GM18909 (cell line): ENCODE data around the gene MND1.

Experiments
- ATAC-seq: cut with Tn5 transposase; IDR thresholded peaks from one replicate; pipeline ENCODE4 v1.9.1; 2021; ENCODE audit warnings: mild to moderate bottlenecking; ENCODE audit not compliant: unreplicated experiment, poor library complexity

The MND1 gene, protein sequence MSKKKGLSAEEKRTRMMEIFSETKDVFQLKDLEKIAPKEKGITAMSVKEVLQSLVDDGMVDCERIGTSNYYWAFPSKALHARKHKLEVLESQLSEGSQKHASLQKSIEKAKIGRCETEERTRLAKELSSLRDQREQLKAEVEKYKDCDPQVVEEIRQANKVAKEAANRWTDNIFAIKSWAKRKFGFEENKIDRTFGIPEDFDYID

DNA sequence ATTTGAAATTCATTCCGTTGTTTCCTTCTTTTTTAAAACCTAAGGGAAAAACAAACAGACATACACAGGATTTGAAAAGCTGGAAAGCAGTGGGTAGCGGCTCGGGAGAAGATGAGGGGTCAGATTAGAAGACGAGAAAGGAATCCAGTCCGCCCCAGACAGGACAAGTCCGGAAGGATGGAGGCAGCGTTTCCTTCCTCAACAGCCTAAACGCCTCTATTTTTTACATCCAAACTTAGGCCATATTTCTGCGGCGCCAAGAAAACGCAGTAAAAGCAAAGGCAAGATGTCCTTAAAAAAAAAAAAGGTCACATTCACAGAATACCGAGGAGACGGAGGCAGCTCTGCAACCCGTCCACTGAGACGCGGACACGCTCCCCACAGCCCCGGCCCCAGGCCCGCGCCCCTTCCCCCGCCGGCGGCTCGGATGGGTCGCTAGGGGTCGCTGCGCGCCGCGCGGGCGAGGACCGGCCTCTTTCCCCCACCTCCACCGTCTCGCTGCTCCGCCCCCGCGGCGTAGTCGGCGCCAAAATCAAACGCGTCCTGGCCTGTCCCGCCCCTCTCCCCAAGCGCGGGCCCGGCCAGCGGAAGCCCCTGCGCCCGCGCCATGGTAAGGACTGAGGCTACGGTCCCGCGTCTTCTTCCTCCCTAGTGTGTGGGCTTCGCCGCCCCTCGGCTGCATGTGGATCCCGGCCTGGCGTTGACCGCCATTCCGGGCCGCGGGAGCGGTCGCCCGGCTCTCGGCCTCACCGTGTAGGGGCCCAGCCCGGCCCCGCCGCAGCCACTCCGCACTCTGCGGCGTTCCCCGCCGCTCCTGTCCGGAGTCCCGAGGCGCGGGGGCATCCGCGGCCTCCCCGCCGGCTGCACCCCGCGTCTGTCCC, at the start of gene MND1:
TSS of gene MND1 (plus strand) at position 558 of the 881 bp plus-strand sequence. CDS start at position 608, 50 bp downstream.
- ATAC-seq: peak; percentile 81

DNA sequence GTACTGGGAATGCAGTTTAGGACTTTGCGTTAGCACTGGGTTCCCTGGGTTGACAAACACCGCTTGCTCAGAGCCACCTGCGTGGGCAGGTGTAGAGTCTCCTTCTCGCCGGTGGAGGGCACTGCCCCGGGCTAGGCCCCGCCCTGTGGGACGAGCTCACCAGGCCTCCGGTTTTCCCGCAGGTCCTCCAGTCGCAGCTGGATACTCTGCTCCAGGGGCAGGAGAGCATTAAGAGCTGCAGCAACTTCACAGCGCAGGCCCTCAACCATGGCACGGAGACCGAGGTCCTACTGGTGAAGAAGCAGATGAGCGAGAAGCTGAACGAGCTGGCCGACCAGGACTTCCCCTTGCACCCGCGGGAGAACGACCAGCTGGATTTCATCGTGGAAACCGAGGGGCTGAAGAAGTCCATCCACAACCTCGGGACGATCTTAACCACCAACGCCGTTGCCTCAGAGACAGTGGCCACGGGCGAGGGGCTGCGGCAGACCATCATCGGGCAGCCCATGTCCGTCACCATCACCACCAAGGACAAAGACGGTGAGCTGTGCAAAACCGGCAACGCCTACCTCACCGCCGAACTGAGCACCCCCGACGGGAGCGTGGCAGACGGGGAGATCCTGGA, 49.2 kb upstream of the MND1 start:
- ATAC-seq: no peak

DNA sequence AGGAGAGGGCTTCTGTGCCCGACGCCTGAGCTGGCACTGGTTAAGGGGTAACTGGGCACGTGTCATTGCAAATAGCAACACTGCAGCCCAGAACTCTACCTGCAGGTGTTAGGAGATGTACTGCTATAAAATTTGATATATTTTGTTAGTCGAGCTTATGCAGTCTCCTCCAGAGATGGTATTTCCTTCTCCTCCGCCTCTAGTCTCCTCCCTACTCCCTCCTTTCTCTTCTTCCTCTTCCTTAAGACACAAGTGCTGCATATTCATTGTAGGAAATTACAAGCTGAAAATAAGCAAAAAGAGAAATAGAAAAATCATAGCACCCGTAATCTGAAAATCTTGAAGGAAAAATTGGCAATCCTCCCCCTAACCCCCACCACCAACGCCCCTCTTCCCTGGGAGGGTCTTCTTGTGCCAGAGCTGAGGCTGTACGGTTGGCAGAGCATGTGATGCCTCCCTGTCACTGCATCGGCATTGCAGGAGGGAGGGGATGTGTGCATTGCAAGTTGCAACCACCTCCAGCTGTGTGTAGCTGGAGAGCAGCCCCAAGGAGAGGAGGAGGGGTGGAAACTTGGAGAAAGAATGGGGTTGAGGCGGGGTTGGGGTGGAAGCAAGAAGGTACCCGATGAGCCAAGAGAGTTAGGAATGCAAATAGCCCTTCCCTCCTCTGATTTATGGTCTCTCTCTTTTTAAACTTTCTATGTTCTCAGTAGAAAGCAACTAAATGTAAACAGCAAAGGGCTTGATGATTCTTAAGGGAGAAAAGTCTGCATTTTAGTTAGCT, 48.3 kb upstream of the MND1 start:
- ATAC-seq: no peak

DNA sequence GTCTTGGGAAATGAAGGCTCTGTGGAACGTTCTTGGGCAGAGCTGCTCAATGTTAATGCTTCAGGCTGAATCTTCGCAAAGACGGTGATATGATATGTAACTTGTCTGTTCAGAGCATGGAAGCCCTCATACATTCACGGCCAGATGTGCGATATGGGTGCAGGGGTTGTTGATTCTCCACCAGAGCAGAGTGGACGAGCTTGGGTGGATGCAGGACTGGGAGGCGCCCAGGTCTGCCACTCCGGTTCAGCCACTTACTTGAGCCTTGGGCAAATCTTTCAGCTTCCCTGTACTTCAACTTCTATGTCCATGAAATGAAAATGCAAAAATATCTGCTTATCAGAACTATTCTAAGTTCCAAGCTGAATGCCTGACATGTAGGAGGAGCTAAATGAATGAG, 47.4 kb upstream of the MND1 start:
- no peak for ATAC-seq

DNA sequence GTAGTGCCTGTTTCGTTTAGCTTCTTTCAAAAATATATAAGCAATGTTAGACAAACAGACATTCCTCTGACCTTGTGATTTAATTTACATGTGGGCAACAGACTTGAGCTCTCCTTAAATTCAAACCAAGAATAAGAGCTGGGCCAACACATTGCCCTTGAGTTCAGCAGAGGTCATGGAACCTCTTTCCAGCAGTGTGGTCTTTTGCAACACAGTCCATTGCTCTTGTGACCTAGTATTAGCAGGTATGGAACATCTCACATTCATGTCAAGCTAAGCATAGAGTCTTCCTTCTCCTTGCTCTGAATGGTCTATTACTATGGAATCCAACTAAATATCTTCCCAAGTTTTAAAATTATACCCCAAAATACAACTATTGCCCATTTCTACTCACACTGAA, 33.7 kb upstream of the MND1 start:
- no peak for ATAC-seq

DNA sequence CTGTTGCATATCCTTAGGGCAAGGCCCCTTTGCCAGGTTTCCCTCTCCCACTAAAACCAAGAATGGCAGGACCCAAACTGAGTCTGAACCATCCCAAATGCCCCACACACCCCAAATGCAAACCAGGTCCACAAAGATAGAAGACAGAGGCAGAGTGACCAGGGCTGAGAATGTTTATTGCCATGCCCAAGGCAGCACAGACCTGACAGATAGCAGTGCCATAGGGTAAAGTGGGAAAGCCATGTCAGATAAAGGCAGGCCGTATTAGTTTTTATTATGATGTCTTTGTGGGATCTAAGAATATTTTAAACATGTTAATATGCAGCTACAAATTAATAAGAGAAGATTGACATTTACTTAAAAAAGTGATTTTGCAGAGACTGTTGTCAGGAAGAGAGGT, 29.6 kb upstream of the MND1 start:
- ATAC-seq: no peak

DNA sequence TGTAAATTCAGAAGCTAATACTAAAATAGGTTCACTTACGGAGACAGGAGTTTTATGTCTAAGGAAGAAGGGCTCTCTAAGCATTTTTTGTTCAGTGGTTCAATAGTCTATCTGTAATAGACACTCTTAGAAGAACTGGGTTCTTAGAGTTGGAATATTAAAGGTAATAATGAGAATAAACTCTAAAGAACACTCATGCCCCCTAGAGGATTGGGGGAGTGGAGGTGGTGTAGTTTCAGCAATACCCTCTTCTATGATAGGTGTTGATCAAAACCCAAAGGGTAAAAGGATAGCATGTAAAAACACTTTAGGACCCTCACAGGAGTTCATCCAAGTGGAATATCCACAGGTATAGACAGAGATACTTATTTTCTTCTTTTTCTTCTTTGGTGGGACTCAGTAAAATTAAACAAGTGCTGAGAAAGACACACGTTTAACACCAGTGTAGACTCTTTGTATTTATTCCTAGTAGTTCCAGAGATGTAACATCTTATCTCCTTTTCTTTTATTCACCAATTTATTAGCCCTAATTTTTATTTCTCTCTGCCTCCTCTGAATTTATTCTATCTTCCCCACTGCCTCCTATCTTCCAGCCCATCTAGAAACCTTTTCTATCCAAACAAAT, 25.7 kb upstream of the MND1 start:
- no peak for ATAC-seq

DNA sequence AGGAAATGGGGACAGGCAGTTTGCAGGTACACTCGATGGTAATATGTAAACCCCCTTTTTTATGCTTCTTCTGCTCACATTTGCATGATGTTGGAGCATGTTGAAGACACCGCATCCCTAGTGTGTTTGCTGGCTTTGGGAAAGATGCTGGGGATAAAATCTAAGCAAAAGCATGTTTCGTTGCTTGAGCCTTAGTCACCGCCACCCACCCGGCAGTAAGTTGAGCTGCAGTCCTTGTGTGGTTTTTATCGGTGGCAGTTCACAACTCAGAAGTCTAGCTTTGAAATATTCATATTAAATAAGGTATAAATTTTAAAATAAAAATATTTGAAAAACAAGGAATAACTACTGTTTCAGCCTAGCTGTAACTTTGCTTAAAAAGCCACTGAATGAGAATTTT, 21.7 kb upstream of the MND1 start:
- no peak for ATAC-seq

DNA sequence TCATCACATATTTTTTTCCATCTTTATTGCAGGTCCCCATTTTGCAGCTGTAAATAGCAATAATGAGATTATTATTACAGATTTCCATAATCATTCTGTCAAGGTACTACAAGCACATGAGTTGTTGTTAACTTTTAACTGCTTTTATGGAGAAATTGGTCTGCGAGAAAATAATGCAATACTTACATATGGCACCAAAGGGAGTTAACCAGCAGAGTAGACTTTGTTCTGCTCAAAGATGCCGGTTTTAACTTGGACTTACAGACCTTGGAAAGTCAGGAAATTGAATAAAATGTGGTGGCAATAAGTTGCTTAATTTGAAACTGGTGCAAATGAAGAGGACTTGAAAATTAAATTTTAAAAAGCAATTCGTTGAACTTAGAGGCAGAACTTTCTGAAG, 20.4 kb upstream of the MND1 start:
- ATAC-seq: no peak

DNA sequence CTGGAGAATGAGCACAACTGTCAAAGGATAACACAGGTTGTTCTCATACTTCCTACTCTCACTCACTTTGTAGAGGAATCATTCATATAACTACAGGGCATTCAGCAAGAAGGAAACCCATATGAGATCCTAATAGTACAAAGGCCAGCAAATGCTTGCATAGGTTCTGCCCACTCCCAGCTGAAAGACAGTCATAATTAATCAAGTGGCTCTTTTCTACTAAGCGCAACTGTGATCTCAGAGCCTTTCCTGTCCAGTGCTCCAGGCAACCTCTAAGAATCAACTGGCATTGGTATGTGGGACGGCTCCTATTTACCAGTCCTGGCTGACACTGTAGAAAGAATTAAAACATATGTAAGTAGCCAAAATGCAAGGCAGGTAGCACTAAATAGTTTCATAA, 18.9 kb upstream of the MND1 start:
- ATAC-seq: no peak

DNA sequence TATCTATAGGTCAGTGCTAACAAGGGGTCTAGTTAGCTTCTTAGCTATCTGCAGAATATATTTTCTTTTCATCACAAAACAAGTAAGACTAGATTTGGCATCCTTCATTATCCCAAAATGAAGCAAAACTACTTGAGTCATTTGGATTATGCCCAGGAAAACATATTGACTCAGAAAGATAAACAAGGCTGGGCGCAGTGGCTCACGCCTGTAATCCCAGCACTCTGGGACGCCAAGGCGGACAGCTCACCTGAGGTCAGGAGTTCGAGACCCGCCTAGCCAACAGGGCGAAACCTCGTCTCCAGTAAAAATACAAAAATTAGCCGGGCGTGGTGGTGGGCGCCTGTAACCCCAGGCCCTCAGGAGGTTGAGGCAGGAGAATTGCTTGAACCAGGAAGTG, 18.0 kb upstream of the MND1 start:
- ATAC-seq: no peak

DNA sequence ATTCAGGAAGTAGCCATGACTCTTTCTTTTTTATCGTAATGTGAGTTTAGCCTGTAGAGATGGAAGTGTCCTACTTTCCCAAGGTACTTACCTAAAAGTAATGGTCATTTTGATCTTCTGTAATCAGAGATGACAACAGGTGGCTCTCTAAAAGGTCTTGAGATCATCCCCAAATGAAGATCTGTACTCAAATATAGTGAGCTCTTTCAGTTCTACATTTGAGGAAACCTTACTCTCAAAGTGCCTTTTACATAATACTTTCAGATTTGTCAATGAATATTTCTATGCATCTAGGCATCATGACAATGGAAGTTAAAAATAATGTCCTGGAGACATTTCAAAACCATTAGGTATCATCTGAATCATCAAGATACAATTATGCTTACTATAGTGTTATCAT, 17.2 kb upstream of the MND1 start:
- ATAC-seq: no peak

DNA sequence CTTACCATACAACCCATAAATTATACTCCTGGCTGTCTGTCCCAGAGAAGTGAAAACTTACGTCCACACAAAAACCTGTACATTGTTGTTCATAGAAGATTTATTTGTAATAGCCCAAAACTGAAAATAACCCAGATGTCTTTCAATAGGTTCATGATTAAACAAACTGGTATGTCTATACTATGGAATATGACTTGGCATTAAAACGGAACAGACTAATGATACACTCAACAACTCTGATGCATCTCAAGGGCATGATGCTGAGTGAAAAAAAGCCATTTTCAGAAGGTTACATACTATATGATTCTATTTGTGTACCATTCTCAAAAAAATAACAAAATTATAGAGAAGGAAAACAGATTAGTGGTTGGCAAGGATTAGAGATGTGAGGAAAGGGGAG, 11.6 kb upstream of the MND1 start:
- ATAC-seq: no peak

DNA sequence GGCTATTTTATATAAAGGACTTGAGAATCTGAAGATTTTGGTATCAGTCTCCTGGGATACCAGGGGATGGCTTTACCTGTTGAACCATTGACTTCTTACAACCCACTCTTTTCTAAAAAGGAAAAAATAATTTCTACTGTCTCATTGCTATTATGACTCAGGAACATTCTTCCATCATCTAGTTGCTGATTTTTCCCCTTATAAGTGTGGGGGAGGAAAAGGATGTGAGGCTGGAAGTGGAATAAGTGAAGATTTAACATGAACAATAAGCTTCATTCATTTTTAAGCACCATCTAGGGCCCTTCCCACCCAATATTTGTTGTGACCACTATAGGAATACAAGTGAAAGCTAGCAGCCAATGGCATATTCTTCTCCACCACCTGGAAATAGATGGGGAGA, 10.6 kb upstream of the MND1 start:
- ATAC-seq: no peak

DNA sequence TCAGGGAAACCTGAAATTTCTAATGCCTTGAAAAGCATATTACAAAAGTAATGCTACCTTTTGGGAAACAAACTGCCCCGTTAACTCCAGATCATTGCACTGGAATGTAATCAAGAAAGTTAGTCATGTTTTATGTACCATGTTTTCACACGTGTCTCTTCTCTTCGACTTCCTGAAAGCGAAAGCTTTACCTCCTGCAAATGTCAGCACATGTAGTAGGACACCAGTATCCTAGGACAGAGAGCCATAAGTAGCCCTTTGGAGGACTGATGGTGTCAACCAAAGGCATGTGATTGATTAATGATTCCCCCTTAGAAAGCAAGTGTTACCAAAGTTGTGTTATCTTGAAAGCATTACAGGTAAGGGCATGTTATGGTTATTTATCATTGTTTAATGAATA, 8.8 kb upstream of the MND1 start:
- no peak for ATAC-seq

DNA sequence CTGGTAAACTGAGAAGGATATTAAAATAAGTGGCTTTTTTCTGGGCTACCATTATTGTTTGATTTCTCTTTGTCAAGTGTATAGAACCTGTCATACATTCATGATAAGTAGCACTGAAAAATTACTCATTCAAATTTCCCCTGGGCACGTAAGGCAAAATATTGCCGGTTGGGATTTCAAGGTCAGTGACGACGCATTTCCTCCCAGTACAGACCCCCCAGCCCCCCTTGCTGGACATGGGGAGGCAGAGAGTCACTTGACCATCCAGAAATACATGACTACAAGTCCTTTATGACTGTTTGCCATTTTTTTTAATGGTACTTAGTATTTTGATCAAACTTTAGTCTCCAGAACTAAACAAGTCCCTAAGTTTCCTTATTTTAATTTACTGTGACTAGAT, 6.8 kb upstream of the MND1 start:
- no peak for ATAC-seq

DNA sequence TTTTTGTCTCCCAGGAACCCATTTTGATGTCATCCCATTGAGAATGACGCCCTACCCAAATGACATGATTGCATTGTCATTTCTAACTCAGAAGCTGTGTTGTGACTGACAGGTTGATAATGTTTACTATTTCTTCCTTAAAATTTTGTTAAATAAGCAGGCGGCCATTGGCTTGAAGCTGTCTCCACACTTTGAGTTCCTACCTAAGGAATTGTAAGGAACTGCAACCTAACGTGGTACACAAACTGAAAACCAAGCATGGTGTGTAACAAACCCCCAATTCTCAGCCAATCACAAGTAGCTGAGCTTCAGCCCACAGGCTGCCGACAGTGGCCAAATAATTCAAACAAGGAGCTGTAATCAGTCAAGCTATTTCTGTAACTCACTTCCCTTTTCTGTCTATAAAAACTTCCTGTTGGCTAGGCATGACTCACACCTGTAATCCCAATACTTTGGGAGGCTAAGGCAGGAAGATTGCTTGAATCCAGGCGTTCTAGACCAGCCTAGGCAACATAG, 2.9 kb upstream of the MND1 start:
- ATAC-seq: no peak

DNA sequence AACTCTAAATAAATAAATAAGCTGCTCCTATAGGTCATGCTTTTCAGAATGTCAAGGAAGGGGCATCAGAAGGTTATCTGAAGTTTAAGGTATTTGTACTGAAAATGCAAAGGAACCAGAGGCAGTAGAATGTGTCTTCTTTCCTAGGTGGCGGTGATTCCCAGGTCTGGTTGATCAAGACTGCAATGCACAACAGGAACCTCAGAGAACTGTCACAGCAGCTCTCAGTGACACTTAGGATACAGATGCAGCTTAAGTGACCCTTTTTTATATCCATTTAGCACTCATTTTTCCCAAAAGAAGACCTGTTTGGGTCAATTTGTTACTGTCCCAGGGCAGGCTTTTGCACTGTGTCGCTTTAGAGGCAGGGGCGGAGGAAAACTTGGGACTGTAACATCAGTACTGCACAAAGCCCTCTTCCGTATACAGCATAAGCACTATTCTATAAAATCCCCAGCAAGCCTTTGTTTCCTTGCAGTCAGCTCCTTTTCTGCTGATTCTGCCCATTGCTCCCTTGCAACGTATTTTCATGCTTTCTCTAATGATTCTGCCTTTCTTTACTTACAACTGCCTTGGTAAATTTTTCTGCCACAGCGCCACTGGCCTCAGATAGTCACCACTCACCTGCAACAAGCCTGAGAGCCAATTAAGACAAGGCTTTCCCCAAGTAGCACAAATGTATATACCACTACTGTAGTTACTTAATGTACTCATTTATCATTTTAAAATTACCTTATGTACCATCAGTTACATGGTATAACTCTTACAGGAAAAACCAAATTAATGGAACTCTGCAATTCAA, 1.5 kb upstream of the MND1 start:
- ATAC-seq: no peak
